Ishikawa (cell line): ENCODE measurements around the gene ANO6.

Experiments
- CEBPB ChIP-seq: IDR thresholded peaks from 2 replicates; pipeline ENCODE4 v1.6.1; 2012
- CREB1 ChIP-seq: IDR thresholded peaks from 2 replicates; pipeline ENCODE4 v1.6.1; 2012; ENCODE audit warnings: low read depth
- EP300 ChIP-seq: IDR thresholded peaks from 2 replicates; pipeline ENCODE4 v1.6.1; 2012; ENCODE audit warnings: borderline replicate concordance
- FOXM1 ChIP-seq: IDR thresholded peaks from 2 replicates; pipeline ENCODE4 v1.6.1; 2012; ENCODE audit warnings: low read depth, borderline replicate concordance
- TAF1 ChIP-seq: IDR thresholded peaks from 2 replicates; pipeline ENCODE4 v1.6.1; 2012; ENCODE audit warnings: low read depth, mild to moderate bottlenecking
- TCF12 ChIP-seq: IDR thresholded peaks from 2 replicates; pipeline ENCODE4 v1.6.1; 2012; ENCODE audit warnings: low read depth
- YY1 ChIP-seq: IDR thresholded peaks from 2 replicates; pipeline ENCODE4 v1.6.1; 2012; ENCODE audit warnings: low read depth

- TF ChIP-seq YY1 (no peak), CEBPB (no peak), EP300 (no peak), CREB1 (no peak), TCF12 (no peak), TAF1 (no peak), FOXM1 (no peak)
Measured at GRCh38 chr12:45292486-45293195, 76.7 kb downstream of the ANO6 start.
